ENCODE data around the gene ALDH1A2.
"Not testable (repeated sequence)": the region's sequence is repeated elsewhere in the genome, so short reads cannot be mapped to it uniquely, and the experiment has no call there.

ALDH1A2 gene

DNA sequence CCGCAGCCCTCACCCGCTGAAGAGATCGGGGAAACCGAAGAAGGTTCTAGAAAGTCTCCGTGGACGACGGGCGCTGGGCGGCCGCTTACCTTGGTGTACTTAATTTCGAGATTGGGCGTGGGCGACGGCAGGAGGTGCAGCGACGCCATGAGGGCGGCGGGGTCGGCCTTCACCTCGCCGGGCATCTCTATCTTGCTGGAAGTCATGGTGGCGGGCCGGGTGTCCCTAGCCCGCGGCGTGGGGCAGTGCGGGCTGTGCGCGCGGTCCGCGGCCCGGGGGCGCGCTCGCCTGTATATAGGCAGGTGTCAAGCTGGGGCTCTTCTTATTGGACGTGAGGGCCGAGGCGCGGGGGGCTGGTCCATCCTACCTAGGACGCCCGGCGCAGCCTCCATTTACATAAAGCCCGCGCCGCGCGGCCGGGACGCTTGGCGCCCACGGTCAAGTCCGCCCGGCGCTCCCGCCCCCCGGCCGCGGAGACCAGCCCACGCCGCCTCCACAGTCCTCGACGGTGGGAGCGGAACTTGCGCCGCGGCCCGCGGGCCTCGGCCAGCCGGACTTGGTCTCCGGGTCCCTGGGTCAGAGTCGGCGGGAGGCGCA is at the start of gene ALDH1A2:
Gene ALDH1A2, minus strand, starts transcription at position 267 of the 597 bp plus-strand sequence. Its CDS starts 61 bp downstream, at position 206.
- DNase-seq = peak; percentile 31

GRCh38 chr15:58114812-58115211 is 49.3 kb upstream of the ALDH1A2 start:
- peak; percentile 76 for DNase-seq

- no peak for DNase-seq
Measured at GRCh38 chr15:58114388-58114787, 48.9 kb upstream of the ALDH1A2 start.

DNA sequence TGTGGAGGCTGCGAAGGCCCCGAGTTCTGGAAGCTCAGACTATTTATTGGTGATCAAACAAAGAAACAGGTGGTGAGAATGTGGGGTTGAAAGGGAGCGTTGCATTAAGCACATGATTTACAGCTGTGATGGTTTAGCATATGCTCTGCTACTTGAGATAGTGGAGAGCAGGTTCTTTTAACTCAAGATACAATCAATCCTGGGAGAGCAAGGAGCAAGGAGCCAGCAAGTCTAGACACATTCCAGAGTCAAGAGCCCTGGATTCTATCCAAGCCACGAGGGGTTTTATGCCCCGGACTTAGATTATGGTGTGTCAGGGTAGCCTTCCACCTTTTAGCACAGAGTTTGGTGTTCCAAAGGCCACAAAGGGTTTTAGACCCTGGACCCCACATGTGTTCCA is 47.8 kb upstream of the ALDH1A2 start:
- DNase-seq = not testable (repeated sequence)

- no peak for DNase-seq
Measured at GRCh38 chr15:58111718-58112104, 46.2 kb upstream of the ALDH1A2 start.

GRCh38 chr15:58110999-58111717 is 45.6 kb upstream of the ALDH1A2 start:
- DNase-seq = no peak

DNA sequence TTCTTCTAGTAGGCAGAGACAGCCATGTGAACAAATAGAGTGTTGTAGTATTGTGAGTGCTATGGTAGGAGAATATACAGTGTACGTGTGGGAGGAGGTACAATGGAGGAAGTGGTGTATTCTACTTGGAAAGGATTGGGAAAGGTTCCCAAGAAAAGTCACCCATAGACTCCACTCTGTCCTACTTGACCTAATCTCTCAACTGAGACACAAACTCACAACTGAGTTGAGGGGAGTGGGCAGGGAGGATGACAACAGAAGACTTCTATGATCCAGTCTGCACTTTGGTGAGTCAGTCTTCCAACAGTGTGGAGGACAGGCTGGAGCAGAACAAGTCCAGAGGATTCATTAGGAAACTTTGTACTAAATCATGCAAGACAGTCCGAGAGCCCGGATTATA is 43.9 kb upstream of the ALDH1A2 start:
- peak; percentile 72 for DNase-seq

- DNase-seq = no peak
Measured at GRCh38 chr15:58108117-58108516, 42.6 kb upstream of the ALDH1A2 start.

DNA sequence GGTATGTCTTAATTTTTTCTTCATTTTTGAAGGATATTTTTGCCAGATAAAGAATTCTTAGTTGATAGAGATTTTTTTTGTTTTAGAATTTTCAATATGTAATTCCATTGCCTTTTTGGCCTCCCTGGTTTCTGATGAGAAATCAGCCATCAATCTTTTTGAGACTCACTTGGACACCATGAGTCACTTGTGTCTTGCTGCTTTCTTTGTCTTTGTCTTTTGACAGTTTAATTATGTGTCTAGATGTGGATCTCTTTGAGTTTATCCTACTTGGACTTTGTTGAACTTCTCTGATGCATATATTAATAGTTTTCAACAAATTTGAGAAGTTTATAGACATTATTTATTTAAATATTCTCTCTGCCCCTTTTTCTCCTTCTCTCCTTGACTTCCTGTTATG is 38.0 kb upstream of the ALDH1A2 start:
- DNase-seq = no peak

DNA sequence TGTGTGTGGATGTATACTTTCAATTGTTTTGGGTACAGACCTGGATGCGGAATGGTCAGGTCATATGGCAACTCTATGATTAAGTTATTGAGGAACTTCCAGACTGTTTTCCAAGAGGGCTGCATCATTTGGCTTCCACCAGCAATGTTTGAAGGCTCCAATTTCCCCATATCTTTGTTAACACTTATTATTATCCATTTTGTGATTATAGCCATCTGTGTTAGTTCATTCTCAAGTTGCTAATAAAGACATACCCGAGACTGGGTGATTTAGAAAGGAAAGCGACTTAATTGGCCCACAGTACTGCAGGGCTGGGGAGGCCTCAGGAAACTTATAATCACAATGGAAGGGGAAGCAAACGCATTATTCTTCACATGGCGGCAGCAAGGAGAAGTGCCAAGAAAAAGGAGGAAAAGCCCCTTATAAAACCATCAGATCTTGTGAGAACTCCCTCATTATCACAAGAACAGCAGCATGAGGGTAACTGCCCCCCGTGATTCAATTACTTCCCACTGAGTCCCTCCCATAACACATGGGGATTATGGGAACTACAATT is 31.1 kb upstream of the ALDH1A2 start:
- DNase-seq = no peak

DNA sequence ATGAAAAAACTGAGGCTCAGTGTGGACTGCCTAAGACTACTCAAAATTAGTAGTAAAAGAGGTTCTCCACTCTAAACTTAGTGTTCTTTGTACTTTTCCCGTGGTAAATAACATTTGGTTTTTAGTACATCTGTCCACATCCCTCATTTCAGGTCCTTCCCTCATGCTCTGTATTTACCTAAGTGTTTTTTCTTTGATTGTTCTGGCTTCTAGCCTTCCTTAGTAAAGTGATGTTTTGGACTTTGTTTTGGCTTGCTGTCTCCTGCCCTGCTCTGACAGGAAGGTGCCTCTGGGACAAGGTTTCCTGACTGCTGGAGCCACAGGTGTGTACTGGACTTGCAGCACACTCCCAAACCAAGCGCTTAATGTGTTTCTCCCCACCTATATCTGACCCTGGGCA is 29.9 kb upstream of the ALDH1A2 start:
- no peak for DNase-seq

DNA sequence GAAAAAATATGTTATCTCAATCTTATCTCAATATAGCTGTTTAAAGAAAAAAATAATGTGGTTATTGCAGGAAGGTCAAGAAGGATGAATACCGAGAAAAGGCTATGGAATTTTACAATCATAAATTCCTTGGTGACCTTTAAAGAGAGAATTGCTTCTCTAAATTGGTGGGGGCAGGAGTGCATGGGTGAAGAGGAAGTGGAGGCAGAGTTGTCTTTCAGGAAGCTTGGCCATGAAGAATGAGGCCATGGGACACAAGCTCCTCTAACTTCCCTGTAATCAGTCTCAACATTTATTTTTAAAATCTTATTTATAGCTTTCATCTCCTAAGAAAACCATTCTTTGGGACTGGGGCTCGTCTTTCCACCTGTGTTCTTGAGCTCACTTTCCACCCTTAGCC is 22.4 kb upstream of the ALDH1A2 start:
- DNase-seq = peak; percentile 79

DNA sequence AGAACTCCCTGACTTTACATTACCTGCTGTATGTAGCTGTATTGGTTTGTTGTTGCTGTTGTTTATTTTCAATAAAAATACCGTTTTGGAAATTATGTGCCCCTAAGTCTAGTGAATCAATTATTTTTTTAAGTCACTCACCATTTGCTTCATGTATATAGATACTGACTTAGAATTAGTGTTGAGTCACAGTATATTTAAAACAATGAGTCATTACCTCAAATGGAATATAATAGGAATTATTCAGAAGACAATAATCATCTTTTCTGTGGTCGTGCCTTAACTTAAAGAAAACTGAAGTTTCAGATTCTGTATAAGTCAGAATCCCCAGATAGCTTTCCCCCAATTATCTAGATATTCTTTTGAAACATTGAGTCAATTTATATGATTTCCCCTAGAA is 21.0 kb upstream of the ALDH1A2 start:
- DNase-seq = peak; percentile 58

- no peak for DNase-seq
Measured at GRCh38 chr15:58083526-58083925, 18.0 kb upstream of the ALDH1A2 start.

GRCh38 chr15:58081891-58082290 is 16.4 kb upstream of the ALDH1A2 start:
- no peak for DNase-seq

DNA sequence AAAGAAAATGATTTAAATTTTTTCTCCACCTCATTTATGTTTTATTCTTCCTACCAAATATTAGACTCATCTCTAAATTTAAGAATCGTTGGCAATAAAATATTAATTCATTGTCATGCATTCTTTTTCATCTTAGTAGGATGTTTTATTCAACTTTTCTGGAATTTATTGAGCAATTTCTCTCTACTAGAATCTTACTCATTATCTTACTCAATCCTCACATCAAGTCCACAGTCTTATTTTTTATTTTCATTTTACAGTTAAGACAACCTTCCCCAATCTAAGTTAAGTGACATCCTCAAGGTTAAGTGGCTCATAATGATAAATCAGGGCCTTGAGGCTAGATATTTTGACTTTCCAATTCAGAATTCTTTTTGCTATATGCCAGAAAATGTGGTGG is 15.9 kb upstream of the ALDH1A2 start:
- DNase-seq = peak; percentile 64

DNA sequence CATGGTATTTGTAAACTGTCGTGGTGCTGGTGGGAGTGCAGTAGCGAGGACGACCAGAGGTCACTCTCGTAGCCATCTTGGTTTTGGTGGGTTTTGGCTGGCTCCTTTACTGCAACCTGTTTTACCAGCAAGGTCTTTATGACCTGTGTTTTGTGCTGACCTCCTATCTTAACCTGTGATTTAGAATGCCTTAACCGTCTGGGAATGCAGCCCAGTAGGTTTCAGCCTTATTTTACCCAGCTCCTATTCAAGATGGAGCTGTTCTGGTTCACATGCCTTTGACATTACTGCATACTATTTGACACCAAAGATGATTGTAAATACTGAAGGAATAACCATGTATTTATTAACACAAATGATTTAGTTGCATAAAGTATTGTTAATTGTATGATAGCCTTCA is 15.4 kb upstream of the ALDH1A2 start:
- DNase-seq = not testable (repeated sequence)

- DNase-seq = no peak
Measured at GRCh38 chr15:58080398-58080797, 14.9 kb upstream of the ALDH1A2 start.

- no peak for DNase-seq
Measured at GRCh38 chr15:58078591-58078990, 13.1 kb upstream of the ALDH1A2 start.

DNA sequence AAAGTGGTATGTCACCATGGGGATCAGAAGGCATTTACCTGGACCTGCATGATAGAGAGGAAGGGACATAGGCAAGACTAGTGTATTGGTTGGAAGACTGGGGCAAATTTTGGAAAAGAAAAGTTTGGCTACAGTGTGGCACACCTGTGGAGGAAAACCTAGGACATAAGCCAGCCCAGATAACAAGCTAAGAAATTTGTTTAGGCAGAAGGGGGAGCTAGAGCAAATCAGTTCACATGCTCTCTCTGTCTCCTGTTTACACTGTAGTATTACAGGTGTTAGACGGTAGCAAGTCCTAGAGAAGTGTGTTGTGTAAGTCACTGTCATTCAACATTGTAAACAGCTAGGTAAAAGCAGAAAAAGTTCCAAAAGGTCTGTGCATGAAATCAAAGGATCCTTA is 11.9 kb upstream of the ALDH1A2 start:
- DNase-seq = no peak

- DNase-seq = no peak
Measured at GRCh38 chr15:58074452-58074851, 8.9 kb upstream of the ALDH1A2 start.

- peak; percentile 65 for DNase-seq
Measured at GRCh38 chr15:58070801-58071418, 5.4 kb upstream of the ALDH1A2 start.

DNA sequence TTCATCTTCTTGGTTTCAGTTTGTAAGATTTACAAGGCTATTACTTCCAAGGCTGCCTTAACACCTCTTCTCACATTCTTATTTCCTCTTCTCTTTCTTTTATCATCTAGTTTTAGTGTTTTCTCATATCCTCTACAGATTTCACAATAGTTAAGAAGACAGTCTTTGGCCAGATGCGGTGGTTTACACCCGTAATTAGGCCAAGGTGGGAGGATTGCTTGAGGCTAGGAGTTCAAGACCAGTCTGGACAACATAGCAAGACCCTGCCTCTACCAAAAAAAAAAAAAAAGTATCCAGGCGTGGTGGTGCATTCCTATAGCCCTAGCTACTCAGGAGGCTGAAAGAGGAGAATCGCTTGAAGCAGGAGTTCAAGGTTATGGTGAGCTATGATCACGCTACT is 3.5 kb upstream of the ALDH1A2 start:
- no peak for DNase-seq
